NCI-H2029 (cell line): ENCODE data around the gene VAMP1.

ENCODE experiments used
- DNase-seq: peaks from one replicate; lab custom pipeline; 2025; lab: John Stamatoyannopoulos, UW

VAMP1 gene

GRCh38 chr12:6425590-6426531, 44.6 kb downstream of the VAMP1 start:
- DNase-seq, result no peak

GRCh38 chr12:6424866-6425265, 45.6 kb downstream of the VAMP1 start:
- no peak for DNase-seq

DNA sequence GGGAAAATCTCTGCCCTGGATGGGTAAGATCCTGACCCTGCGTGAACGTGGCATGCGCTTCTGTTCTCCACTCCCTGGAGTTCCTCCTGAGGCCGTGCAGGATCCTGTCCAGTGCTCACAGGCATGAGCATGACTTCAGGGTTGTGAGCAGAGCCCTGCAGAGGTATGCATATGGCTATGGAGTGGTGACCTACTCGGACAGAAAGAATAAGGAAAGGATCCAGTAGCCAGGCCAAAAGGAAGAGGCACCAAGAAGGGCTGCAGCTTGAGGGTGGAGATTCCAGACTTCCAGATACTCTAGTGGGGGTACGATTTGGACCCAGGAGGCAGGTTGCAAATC, 46.5 kb downstream of the VAMP1 start:
- DNase-seq, result no peak

- peak; percentile 92 for DNase-seq
Measured at GRCh38 chr12:6423267-6424007, 47.0 kb downstream of the VAMP1 start.

- no peak for DNase-seq
Measured at GRCh38 chr12:6420364-6420763, 50.1 kb downstream of the VAMP1 start.

- no peak for DNase-seq
Measured at GRCh38 chr12:6418796-6419195, 51.7 kb downstream of the VAMP1 start.

DNA sequence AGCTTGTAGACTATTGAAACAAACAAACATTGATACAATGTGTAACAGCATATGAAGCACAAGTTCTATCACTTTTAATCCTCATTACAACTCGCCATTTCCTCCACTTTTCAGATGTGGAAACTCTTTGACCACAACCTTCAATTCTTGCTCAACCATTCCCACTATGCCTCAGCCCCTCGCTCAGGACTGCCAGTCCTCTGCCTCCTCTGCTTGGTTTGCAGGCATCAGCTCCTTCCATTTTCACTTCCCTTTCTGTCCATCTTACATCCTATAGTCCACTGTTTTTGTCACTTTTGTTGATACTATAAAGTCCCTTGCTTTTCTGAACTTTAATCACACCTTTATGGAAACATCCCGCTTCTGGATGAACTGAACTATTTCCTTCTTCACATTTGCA, 53.9 kb downstream of the VAMP1 start:
- no peak for DNase-seq
